ENCODE measurements around the gene PRKAA1.
"Not testable (repeated sequence)": the region's sequence is repeated elsewhere in the genome, so short reads cannot be mapped to it uniquely, and the experiment has no call there.

PRKAA1 gene

DNA sequence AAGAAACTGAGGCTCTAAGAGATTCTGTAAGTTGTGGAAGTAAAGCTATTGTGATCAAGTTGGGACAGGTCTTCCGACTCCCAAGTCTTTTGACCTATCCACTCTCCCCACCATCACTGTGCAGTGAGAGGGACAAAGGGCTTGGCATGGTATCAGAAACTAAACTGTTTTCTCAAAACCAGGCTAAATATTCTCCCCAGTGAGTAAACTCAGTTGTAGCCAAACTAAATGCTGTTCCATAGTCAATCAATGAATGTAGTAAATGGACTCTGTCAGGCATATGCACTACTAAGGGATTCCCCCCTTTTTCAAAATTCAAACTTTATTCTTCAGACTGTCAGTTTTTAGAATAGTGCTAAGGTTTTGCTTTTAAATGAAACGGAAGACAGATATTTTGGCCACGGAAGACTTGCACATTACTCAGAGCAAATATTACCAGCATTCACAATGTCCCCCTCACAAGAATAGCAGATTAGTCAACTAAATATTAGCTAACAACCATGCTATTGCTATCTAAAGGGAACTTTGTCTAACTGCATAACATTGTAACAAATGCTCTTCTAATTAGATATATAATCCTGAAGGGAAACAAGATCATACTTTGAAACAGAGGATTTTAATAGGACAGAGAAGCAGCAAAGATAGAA is 7.1 kb downstream of the PRKAA1 start:
- Histone ChIP-seq H3K4me1 (ENCODE audit: control extremely low read depth in 1 of 4, control insufficient read depth in 4 of 4, insufficient read depth in 4 of 4, low read length in 3 of 4) (peaks cover 0 to 22% (median 8%) of the 10 kb centered on the region in 4 experiments), H3K4me3 (ENCODE audit: control insufficient read depth in 1 of 7, extremely low read depth in 1 of 7, insufficient read depth in 4 of 7, low read depth in 2 of 7, low read length in 6 of 7) (no peak overlapping the region), H3K27me3 (replicated peaks in 2 of 5; ENCODE audit: control insufficient read depth in 4 of 5, insufficient read depth in 5 of 5, low read length in 4 of 5) (no peaks in the 10 kb centered on the region), H3K27ac (ENCODE audit: insufficient read depth in 1 of 2, low read depth in 1 of 2, low read length in 2 of 2, poor library complexity in 1 of 2, severe bottlenecking in 2 of 2) (no peak overlapping the region), H3K36me3 (ENCODE audit: control insufficient read depth in 4 of 4, insufficient read depth in 4 of 4, low read length in 3 of 4) (peaks cover 0 to 12% (median 3%) of the 10 kb centered on the region in 4 experiments), H3K9me3 (ENCODE audit: control extremely low read depth in 1 of 5, control insufficient read depth in 4 of 5, insufficient read depth in 2 of 5, low read depth in 1 of 5, low read length in 4 of 5) (no peaks in the 10 kb centered on the region)
- POLR2A ChIA-PET, result no interaction called here
- DNase-seq, result no peak
- CTCF ChIA-PET, result interaction anchor here (1.0 to 2.1 kb wide), 2 partner anchors 11 to 17 kb away, joined by 3 to 12 read pairs; no protein-coding TSS in a partner anchor
- no CpG with 5 or more reads among the region's 3 CpGs for WGBS (ENCODE audit: insufficient coverage)

- H3K4me3 ChIP-seq (ENCODE audit: control insufficient read depth in 1 of 7, extremely low read depth in 1 of 7, insufficient read depth in 4 of 7, low read depth in 2 of 7, low read length in 6 of 7); H3K9me3 ChIP-seq (ENCODE audit: control extremely low read depth in 1 of 5, control insufficient read depth in 4 of 5, insufficient read depth in 2 of 5, low read depth in 1 of 5, low read length in 4 of 5); POLR2A ChIA-PET; H3K36me3 ChIP-seq (ENCODE audit: control insufficient read depth in 4 of 4, insufficient read depth in 4 of 4, low read length in 3 of 4); H3K27me3 ChIP-seq (replicated peaks in 2 of 5; ENCODE audit: control insufficient read depth in 4 of 5, insufficient read depth in 5 of 5, low read length in 4 of 5); H3K27ac ChIP-seq (ENCODE audit: insufficient read depth in 1 of 2, low read depth in 1 of 2, low read length in 2 of 2, poor library complexity in 1 of 2, severe bottlenecking in 2 of 2); DNase-seq: not testable (repeated sequence)
- WGBS (ENCODE audit: insufficient coverage), result 100% methylated on average over 3 of the region's 5 CpGs
- peaks cover 0 to 14% (median 3%) of the 10 kb centered on the region in 4 experiments for H3K4me1 ChIP-seq (ENCODE audit: control extremely low read depth in 1 of 4, control insufficient read depth in 4 of 4, insufficient read depth in 4 of 4, low read length in 3 of 4)
- CTCF ChIA-PET, result interaction anchor here (3.8 kb wide), 1 partner anchor 13 kb away, joined by 17 read pairs; no protein-coding TSS in a partner anchor
Observed at GRCh38 chr5:40788941-40789340, 9.2 kb downstream of the PRKAA1 start.

DNA sequence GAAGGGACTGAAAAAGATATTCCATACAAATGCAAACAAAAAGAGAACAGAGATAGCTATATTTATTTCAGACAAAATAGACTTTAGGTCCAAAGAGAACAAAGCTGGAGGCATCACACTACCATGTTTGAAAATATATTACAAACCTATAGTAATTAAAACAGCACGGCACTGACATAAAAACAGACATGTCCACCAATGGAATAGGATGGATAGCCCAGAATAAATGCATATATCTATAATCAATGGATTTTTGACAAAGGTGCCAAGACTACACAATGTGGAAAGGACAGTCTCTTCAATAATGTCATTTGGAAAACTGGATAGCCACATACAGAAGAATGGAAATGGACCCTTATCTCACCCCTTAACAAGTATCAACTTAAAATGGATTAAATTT is 10.2 kb downstream of the PRKAA1 start:
- WGBS (ENCODE audit: insufficient coverage), result no CpG with 5 or more reads among the region's 1 CpG
- H3K4me3 ChIP-seq (ENCODE audit: control insufficient read depth in 1 of 7, extremely low read depth in 1 of 7, insufficient read depth in 4 of 7, low read depth in 2 of 7, low read length in 6 of 7), result no peak overlapping the region
- DNase-seq, result no peak
- H3K9me3 ChIP-seq (ENCODE audit: control extremely low read depth in 1 of 5, control insufficient read depth in 4 of 5, insufficient read depth in 2 of 5, low read depth in 1 of 5, low read length in 4 of 5), result no peaks in the 10 kb centered on the region
- H3K36me3 ChIP-seq (ENCODE audit: control insufficient read depth in 4 of 4, insufficient read depth in 4 of 4, low read length in 3 of 4), result peaks cover 0 to 6% (median 2%) of the 10 kb centered on the region in 4 experiments
- ChIA-PET POLR2A (interaction anchor here (0.6 kb wide), 1 partner anchor 1520 kb away, joined by 3 read pairs; no protein-coding TSS in a partner anchor), CTCF (interaction anchor here (1.2 to 3.8 kb wide), 2 partner anchors 12 to 23 kb away, joined by 4 to 17 read pairs; no protein-coding TSS in a partner anchor)
- peaks cover 0 to 14% (median 2%) of the 10 kb centered on the region in 4 experiments for H3K4me1 ChIP-seq (ENCODE audit: control extremely low read depth in 1 of 4, control insufficient read depth in 4 of 4, insufficient read depth in 4 of 4, low read length in 3 of 4)
- H3K27me3 ChIP-seq (replicated peaks in 2 of 5; ENCODE audit: control insufficient read depth in 4 of 5, insufficient read depth in 5 of 5, low read length in 4 of 5), result no peaks in the 10 kb centered on the region
- H3K27ac ChIP-seq (ENCODE audit: insufficient read depth in 1 of 2, low read depth in 1 of 2, low read length in 2 of 2, poor library complexity in 1 of 2, severe bottlenecking in 2 of 2), result no peak overlapping the region

- CTCF ChIA-PET, result interaction anchor here (1.8 to 3.8 kb wide), 2 partner anchors 11 to 12 kb away, joined by 5 to 17 read pairs; partner anchors contain the start of gene PRKAA1
- H3K36me3 ChIP-seq (ENCODE audit: control insufficient read depth in 4 of 4, insufficient read depth in 4 of 4, low read length in 3 of 4); H3K9me3 ChIP-seq (ENCODE audit: control extremely low read depth in 1 of 5, control insufficient read depth in 4 of 5, insufficient read depth in 2 of 5, low read depth in 1 of 5, low read length in 4 of 5); H3K27ac ChIP-seq (ENCODE audit: insufficient read depth in 1 of 2, low read depth in 1 of 2, low read length in 2 of 2, poor library complexity in 1 of 2, severe bottlenecking in 2 of 2); DNase-seq; H3K4me3 ChIP-seq (ENCODE audit: control insufficient read depth in 1 of 7, extremely low read depth in 1 of 7, insufficient read depth in 4 of 7, low read depth in 2 of 7, low read length in 6 of 7); H3K27me3 ChIP-seq (replicated peaks in 2 of 5; ENCODE audit: control insufficient read depth in 4 of 5, insufficient read depth in 5 of 5, low read length in 4 of 5); POLR2A ChIA-PET: not testable (repeated sequence)
- H3K4me1 ChIP-seq (ENCODE audit: control extremely low read depth in 1 of 4, control insufficient read depth in 4 of 4, insufficient read depth in 4 of 4, low read length in 3 of 4), result peaks cover 0 to 18% (median 3%) of the 10 kb centered on the region in 4 experiments
- 100% methylated on average over 1 of the region's 3 CpGs for WGBS (ENCODE audit: insufficient coverage)
Observed at GRCh38 chr5:40786664-40787063, 11.5 kb downstream of the PRKAA1 start.

GRCh38 chr5:40784916-40785315 is 13.3 kb downstream of the PRKAA1 start:
- no peaks in the 10 kb centered on the region for H3K9me3 ChIP-seq (ENCODE audit: control extremely low read depth in 1 of 5, control insufficient read depth in 4 of 5, insufficient read depth in 2 of 5, low read depth in 1 of 5, low read length in 4 of 5)
- no CpG with 5 or more reads among the region's 1 CpG for WGBS (ENCODE audit: insufficient coverage)
- ChIA-PET CTCF (interaction anchor here (0.7 kb wide), 1 partner anchor 10 kb away, joined by 3 read pairs; no protein-coding TSS in a partner anchor), POLR2A (interaction anchor here (0.7 kb wide), 1 partner anchor 156 kb away, joined by 4 read pairs; no protein-coding TSS in a partner anchor)
- no peak overlapping the region for H3K27ac ChIP-seq (ENCODE audit: insufficient read depth in 1 of 2, low read depth in 1 of 2, low read length in 2 of 2, poor library complexity in 1 of 2, severe bottlenecking in 2 of 2)
- no peak overlapping the region for H3K4me3 ChIP-seq (ENCODE audit: control insufficient read depth in 1 of 7, extremely low read depth in 1 of 7, insufficient read depth in 4 of 7, low read depth in 2 of 7, low read length in 6 of 7)
- peaks cover 0 to 8% (median 2%) of the 10 kb centered on the region in 4 experiments for H3K36me3 ChIP-seq (ENCODE audit: control insufficient read depth in 4 of 4, insufficient read depth in 4 of 4, low read length in 3 of 4)
- H3K27me3 ChIP-seq (replicated peaks in 2 of 5; ENCODE audit: control insufficient read depth in 4 of 5, insufficient read depth in 5 of 5, low read length in 4 of 5), result no peaks in the 10 kb centered on the region
- peaks cover 2 to 11% (median 4%) of the 10 kb centered on the region in 4 experiments for H3K4me1 ChIP-seq (ENCODE audit: control extremely low read depth in 1 of 4, control insufficient read depth in 4 of 4, insufficient read depth in 4 of 4, low read length in 3 of 4)
- no peak for DNase-seq

DNA sequence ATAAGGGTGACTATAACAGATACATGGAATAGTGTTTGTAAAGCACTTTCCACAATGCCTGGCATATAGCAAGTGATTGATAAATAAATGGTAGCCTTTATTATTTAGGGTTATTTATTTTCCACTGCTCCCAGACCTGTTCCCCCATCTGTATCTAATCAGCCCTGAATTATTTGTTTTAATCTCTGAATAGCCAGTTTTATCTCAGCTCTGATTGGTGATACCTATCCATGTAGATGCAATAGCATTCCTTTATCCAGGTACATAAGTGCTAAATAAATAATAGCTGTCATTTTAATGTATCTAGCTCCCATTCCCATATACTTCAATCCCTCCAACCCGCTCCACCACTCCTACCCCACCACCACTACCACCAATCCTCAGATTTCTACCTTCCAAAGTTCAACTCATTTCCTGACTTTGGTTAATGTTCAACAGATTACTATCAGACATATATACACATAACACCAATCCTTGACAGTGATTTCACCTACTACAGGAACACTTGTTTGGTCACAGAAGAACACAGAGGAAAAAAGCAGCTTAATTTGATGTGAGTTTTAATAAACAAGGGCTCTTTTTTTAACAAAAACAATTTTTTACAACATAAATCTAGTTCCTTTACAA is 14.0 kb downstream of the PRKAA1 start:
- ChIA-PET CTCF (interaction anchor here (0.6 to 0.7 kb wide), 2 partner anchors 9 to 13 kb away, joined by 3 read pairs; no protein-coding TSS in a partner anchor), POLR2A (no interaction called here)
- Histone ChIP-seq H3K4me3 (ENCODE audit: control insufficient read depth in 1 of 7, extremely low read depth in 1 of 7, insufficient read depth in 4 of 7, low read depth in 2 of 7, low read length in 6 of 7) (no peak overlapping the region), H3K27me3 (replicated peaks in 2 of 5; ENCODE audit: control insufficient read depth in 4 of 5, insufficient read depth in 5 of 5, low read length in 4 of 5) (no peaks in the 10 kb centered on the region), H3K4me1 (ENCODE audit: control extremely low read depth in 1 of 4, control insufficient read depth in 4 of 4, insufficient read depth in 4 of 4, low read length in 3 of 4) (peaks cover 0 to 6% (median 4%) of the 10 kb centered on the region in 4 experiments), H3K36me3 (ENCODE audit: control insufficient read depth in 4 of 4, insufficient read depth in 4 of 4, low read length in 3 of 4) (peaks cover 0 to 8% (median 2%) of the 10 kb centered on the region in 4 experiments), H3K9me3 (ENCODE audit: control extremely low read depth in 1 of 5, control insufficient read depth in 4 of 5, insufficient read depth in 2 of 5, low read depth in 1 of 5, low read length in 4 of 5) (no peaks in the 10 kb centered on the region), H3K27ac (ENCODE audit: insufficient read depth in 1 of 2, low read depth in 1 of 2, low read length in 2 of 2, poor library complexity in 1 of 2, severe bottlenecking in 2 of 2) (no peak overlapping the region)
- DNase-seq, result no peak
- WGBS (ENCODE audit: insufficient coverage), result 83% methylated on average over 1 of the region's 1 CpG

Measured in common myeloid progenitor, CD34-positive (primary cell).